HG03039 (cell line): ENCODE data around the gene RNF214.
"Not testable (repeated sequence)": the region's sequence is repeated elsewhere in the genome, so short reads cannot be mapped to it uniquely, and the experiment has no call there.

ENCODE experiments used
- ATAC-seq: cut with Tn5 transposase; IDR thresholded peaks from one replicate; pipeline ENCODE4 v1.9.1; 2021; ENCODE audit warnings: mild to moderate bottlenecking, moderate library complexity; ENCODE audit not compliant: unreplicated experiment

RNF214 gene

DNA sequence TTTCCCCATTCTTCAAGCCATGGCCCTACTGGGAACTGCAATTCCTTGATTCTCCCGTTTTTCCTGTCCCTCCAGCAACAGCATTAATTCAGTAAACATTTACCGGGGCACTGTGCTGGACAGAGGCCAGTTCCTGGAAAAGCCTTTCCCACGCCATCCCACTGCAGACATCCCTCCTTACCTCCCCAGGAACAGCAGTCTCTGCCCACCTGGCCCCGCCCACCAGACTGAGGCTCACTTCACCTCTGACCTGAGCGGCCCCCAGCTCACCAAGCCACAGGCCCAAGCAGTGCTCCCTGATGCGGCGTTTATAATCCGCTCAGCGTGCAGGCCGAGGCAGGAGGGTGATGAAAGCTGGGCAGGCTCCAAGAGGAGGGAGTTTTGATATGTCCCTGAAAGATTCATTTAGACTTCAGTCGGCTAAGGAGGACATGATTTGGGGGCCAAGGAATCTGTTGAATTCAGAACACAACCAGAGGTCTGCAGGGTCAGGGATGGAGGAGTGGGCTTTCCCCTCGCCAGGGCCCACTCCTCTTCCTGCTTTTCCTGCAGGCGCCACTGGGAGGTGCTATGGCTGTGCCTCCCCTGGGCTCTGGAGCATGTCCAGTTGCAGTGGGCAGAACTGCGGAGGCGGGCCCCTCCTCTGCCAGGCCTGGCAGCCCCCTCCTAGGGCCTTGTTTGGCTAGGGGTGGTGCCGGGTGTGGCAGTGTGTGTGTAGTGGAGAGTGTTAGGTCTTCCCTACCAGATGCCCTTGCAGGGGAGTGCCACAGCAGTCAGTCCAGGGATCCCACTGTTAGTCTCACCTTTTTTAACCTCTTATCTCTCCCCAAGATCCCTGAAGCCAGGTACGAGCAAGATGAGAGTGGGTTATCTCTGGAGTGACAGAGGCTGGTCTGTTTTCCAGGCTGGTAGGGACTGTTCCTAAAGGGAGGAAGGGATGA, 34.7 kb upstream of the RNF214 start:
- ATAC-seq, result no peak

DNA sequence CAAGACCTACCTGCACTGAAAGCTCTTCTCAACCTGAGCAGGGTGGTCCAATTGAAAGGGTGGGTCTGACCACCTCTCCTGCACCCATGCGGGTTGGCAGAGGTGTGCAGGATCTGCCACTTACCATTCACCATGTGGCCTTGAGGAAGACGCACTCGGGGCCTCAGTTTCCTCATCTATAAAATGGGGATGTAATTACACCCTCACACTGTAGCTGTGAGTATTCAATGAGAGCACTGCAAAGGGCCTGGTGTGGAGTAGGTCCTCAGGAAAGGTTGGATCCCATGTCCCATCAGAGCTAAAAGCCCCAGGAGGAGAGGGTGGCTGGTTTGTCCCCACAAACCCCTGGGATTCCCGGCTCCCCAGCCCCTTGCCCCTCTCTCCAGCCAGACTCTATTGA, 33.9 kb upstream of the RNF214 start:
- no peak for ATAC-seq

DNA sequence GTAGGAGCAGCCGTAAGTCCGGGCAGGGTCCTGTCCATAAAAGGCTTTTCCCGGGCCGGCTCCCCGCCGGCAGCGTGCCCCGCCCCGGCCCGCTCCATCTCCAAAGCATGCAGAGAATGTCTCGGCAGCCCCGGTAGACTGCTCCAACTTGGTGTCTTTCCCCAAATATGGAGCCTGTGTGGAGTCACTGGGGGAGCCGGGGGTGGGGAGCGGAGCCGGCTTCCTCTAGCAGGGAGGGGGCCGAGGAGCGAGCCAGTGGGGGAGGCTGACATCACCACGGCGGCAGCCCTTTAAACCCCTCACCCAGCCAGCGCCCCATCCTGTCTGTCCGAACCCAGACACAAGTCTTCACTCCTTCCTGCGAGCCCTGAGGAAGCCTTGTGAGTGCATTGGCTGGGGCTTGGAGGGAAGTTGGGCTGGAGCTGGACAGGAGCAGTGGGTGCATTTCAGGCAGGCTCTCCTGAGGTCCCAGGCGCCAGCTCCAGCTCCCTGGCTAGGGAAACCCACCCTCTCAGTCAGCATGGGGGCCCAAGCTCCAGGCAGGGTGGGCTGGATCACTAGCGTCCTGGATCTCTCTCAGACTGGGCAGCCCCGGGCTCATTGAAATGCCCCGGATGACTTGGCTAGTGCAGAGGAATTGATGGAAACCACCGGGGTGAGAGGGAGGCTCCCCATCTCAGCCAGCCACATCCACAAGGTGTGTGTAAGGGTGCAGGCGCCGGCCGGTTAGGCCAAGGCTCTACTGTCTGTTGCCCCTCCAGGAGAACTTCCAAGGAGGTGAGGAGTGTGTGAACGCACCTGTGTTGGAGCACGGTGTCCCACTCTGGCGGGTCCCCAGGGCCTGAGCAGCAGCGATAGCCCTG, 33.2 kb upstream of the RNF214 start, which contains the start of gene TAGLN:
Gene TAGLN (plus strand): TSS at position 318 of the 863 bp plus-strand sequence. CDS start 3,644 bp downstream, outside the sequence.
- ATAC-seq, result no peak

DNA sequence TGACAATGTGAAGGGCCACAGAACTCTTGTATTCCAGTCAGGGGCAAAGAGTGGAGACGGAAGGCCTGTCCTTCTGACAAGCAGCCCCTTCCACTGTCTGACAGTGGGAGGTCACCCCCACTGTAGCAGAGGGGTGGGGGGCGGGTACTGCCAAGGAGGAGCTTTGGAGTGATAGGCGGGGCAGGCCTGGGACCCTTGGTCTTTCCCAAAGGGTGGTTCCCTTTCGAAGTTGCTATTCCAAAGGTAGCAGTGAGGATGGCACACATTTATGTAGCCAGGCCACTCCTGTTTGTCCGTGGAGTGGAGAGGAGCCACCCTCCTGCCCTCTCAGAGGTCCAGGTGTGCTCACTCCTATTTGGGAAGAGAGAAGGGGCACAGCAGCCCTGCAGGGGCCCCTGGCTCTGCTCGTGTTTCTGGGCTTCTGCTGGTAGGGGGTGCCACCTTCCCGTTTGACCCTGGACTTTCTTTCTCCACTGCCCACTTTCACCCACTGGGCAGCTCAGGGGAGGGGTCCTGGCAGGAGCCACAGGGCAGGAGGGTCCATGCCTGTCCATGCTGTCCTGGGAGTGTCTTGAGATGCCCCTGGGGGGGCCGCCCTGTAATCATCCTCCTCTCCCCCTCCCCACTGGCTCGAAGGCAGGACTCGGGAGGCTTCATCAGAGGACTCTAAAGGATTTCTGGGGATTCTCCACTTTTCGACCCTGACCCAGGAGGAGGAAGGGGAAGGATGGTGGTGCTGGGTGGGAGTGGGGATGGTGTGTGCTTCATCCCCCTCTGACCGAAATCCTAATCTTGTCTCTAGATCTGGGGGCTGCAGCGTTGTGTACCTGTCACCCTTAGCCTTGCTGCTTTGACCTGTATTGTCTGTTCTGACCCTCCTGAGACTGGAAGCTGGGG, 32.3 kb upstream of the RNF214 start:
- no peak for ATAC-seq

DNA sequence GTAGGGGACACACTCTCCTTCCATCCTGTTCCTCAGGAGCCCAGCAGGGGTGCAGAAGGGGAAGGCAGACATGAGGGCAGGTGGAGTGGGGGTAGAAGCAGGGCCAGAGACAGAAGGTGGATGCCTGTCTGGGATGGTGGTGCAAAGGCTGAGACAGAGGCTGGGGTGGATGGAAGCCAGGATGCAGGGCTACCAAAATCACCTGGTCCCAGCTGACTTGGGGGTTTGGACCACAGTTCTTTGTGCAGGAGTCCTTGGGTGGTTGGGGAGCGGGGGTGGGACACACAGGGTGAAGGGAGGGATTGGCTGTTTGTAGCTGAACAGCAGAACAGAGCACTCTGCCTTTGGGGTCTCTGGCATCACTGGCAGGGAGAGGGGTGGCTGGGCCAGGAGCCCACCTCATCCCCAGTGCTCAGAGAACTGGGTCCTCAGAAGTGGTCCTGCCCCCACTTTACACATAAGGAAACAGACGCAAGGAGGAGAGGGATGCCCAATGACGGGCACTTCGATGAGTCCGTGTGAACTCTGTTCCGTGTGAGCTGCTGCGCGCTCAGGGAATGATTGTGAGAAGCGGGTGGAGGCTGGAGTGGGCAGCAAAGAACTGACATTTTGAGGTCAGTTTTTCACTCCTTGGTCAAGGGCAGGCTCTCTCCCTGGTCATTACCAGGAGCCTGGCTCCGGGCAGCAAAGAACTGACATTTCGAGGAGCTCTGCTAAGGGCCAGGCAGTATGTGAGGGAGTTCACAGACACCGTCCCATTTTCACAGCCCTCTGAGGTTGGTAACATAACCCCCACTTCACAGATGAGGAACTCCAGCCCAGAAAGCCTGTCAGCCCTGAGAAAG, 31.4 kb upstream of the RNF214 start:
- no peak for ATAC-seq

DNA sequence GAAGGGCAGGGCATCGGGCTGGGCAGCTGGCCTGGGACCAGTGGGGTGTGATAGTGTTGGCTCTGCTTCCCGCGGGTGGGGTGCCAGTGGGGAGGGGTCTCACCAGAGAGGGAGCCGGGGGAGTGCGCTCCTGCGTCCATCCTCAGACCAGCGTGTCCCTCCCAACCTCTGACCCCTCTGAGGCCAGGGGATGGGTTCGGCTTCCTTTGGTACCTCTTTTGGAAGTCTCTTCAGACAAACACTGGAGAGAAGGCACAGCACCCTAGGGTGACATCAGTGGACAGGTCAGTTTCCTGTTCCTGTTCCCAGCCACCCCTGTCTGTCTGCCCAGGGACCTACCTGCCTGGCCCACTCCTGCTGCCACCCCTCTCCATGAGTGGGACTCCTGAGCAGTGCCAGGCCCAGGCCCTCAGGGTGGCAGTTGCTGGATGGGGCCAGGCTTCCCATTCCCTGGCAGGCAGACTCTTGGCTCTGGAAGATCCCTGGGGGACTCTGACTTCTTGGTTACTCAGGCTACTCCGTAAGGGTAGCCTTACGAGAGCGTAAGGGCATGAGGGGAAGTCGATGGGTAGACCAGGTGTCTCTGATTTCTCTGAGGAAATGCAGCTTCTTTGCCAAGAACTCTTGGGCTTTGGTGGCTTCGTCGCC, 30.7 kb upstream of the RNF214 start:
- no peak for ATAC-seq

- no peak for ATAC-seq
Measured at GRCh38 chr11:117202386-117203068, 29.9 kb upstream of the RNF214 start.

DNA sequence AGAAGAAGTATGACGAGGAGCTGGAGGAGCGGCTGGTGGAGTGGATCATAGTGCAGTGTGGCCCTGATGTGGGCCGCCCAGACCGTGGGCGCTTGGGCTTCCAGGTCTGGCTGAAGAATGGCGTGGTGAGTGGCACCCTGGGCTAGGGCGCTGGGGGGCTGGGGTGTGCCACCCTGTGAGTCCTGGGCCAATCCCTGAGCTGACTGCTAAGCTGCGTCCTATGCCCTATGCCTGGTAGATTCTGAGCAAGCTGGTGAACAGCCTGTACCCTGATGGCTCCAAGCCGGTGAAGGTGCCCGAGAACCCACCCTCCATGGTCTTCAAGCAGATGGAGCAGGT, 29.4 kb upstream of the RNF214 start:
- ATAC-seq, result no peak

GRCh38 chr11:117204283-117205080, 28.0 kb upstream of the RNF214 start:
- ATAC-seq, result no peak

DNA sequence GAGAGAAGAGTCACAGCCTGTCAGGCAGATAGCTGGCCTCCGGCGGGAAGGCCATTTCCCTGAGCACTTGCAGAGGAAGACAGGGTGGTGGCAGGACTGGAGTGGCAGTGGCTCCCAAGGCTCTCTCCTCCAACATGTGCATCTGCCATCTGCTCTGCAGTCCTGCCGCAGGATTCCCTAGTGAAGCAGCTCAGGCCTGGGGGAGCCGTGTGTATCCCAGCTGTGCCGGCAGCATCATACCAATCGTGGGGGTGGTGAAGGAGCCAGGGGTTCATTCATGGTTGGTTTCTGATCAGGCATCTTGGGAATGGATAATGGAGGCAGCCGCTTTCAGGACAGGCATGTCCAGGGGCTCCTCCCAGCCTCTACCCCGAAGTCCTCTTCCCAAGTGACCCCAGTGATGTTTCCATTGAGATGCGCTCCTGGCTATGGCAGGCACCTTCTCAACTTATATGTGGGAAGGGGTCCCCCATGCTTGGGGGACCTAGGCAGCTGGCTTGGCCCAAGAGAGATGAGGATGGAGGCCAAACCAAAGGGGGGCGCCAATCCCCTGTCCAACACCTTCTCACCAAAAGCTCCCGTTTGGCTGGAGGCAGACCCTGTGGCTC, 27.2 kb upstream of the RNF214 start:
- no peak for ATAC-seq

DNA sequence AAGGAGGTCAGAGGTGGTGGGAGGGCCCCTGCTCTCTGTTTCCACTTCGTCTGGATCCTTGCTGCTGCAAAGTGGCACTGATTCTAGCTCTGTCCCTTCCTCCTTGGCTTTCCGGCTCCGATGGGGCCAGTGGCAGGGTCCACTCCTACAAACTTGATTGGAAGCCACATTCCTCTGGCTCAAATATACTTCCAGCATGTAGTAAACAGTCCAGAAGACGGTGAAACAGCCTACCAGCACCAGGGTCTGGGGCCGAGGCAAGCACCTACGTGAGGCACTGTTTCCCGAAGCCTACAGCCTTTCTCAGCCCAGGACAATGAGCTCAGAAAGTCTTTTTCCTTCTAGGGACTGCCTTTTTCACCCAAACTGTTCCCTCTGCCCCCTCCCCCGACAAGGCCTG, 26.4 kb upstream of the RNF214 start:
- not testable (repeated sequence) for ATAC-seq

DNA sequence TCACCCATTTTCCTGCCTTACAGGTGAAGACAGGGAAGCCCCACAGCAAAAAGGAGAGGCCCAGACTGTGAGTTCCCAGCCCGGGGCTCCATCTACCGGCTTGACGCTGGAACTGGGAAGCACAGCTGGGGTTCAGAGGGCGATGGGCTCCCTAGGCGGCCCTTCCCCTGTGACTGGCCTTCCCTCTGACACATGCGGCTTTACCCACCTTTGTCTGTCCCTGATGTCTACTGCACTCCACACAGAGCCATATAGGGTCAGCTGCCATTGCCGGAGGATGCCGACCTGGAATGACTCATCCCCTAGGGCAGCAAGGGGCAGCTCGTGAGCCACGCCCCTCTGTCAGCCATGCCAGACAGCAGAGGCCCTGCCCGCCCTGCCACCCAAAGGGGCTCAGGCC, 25.6 kb upstream of the RNF214 start:
- not testable (repeated sequence) for ATAC-seq

GRCh38 chr11:117207481-117207880, 25.0 kb upstream of the RNF214 start:
- ATAC-seq, result not testable (repeated sequence)

- not testable (repeated sequence) for ATAC-seq
Measured at GRCh38 chr11:117208710-117209109, 23.8 kb upstream of the RNF214 start.

DNA sequence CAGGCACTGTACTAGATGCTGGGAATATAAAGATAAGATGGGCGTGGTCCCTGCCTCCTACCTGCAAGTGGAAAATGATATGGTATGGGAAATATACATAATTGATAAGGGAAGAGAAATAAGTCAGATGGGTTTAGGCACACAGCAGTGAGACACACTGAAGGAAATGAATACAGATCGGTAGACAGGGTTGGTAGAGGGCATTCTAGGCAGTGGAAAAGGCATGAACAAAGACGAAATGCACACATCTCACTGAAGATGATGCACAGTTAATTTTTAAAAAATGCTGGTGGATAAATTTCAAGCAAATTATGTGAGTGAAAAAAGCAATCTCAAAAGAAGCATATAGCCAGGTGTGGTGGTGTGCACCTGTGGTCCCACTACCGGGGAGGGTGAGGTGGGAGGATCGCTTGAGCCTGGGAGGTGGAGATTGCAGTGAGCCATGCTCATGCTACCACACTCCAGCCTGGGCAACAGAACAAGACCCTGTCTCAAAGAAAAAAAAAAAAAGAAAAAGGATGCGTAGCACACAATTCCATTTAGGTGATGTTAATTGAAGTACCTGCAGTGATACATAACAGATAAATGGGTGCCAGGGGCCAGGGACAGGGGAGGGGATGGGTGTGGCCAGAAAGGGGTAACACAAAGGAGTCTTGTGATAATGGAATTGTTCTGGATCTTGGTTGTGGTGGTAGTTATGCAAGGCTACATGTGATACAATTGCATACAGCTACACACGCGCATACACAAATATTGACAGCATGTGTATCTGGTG, 22.9 kb upstream of the RNF214 start:
- not testable (repeated sequence) for ATAC-seq

- ATAC-seq, result no peak
Measured at GRCh38 chr11:117210620-117211019, 21.9 kb upstream of the RNF214 start.
